NCI-H526 treated with DMSO at 0.1 percent for 48 hours (cell line): ENCODE measurements around the gene EXOC2.

ENCODE experiments used
- DNase-seq: peaks from one replicate; lab custom pipeline; 2025; lab: John Stamatoyannopoulos, UW

EXOC2 gene

GRCh38 chr6:527989-528673 lies 164.8 kb downstream of the EXOC2 start:
- DNase-seq: no peak

- no peak for DNase-seq
Observed at GRCh38 chr6:524803-525202, 168.1 kb downstream of the EXOC2 start.

GRCh38 chr6:520820-521219 lies 172.1 kb downstream of the EXOC2 start:
- no peak for DNase-seq

- DNase-seq: no peak
Observed at GRCh38 chr6:518218-518617, 174.7 kb downstream of the EXOC2 start.

GRCh38 chr6:516213-516612 lies 176.7 kb downstream of the EXOC2 start:
- no peak for DNase-seq

- DNase-seq: no peak
Observed at GRCh38 chr6:515267-515666, 177.7 kb downstream of the EXOC2 start.

GRCh38 chr6:514396-514978 lies 178.5 kb downstream of the EXOC2 start:
- DNase-seq: no peak

- DNase-seq: no peak
Observed at GRCh38 chr6:513961-514360, 179.0 kb downstream of the EXOC2 start.

GRCh38 chr6:513058-513457 lies 179.9 kb downstream of the EXOC2 start:
- DNase-seq: no peak

GRCh38 chr6:511488-512137 lies 181.3 kb downstream of the EXOC2 start:
- no peak for DNase-seq

GRCh38 chr6:509676-510075 lies 183.3 kb downstream of the EXOC2 start:
- no peak for DNase-seq

GRCh38 chr6:508614-509013 lies 184.3 kb downstream of the EXOC2 start:
- DNase-seq: no peak

GRCh38 chr6:508006-508405 lies 184.9 kb downstream of the EXOC2 start:
- no peak for DNase-seq

- no peak for DNase-seq
Observed at GRCh38 chr6:506920-507622, 185.9 kb downstream of the EXOC2 start.

- no peak for DNase-seq
Observed at GRCh38 chr6:506508-506907, 186.4 kb downstream of the EXOC2 start.

- no peak for DNase-seq
Observed at GRCh38 chr6:505374-505773, 187.6 kb downstream of the EXOC2 start.

GRCh38 chr6:504446-504980 lies 188.4 kb downstream of the EXOC2 start:
- no peak for DNase-seq

- no peak for DNase-seq
Observed at GRCh38 chr6:503610-504362, 189.2 kb downstream of the EXOC2 start.

GRCh38 chr6:502761-503160 lies 190.2 kb downstream of the EXOC2 start:
- DNase-seq: no peak

- no peak for DNase-seq
Observed at GRCh38 chr6:501891-502601, 190.9 kb downstream of the EXOC2 start.

- DNase-seq: no peak
Observed at GRCh38 chr6:499617-500016, 193.3 kb downstream of the EXOC2 start.
